HEK293 (cell line): ENCODE results near the gene LAMC3.
A peak's percentile ranks its signal among the peaks of the same experiment; 100 is the strongest.
"Not testable (repeated sequence)": the region's sequence is repeated elsewhere in the genome, so short reads cannot be mapped to it uniquely, and the experiment has no call there.

ENCODE experiments used
- CTCF ChIA-PET: fragments of 350-600 bp; formaldehyde crosslinking; extraction: SDS; loops from one replicate; lab custom pipeline; 2021; ENCODE audit warnings: antibody characterized with exemption; lab: Yijun Ruan, JAX
- POLR2A ChIA-PET: fragments of 300-600 bp; formaldehyde crosslinking; extraction: SDS; loops from one replicate; lab custom pipeline; 2020; ENCODE audit warnings: antibody characterized with exemption, inconsistent platforms; lab: Yijun Ruan, JAX
- H3K27ac ChIP-seq: fragments of 200-500 bp; sonication (Bioruptor generic); 2 replicates; pipeline ENCODE4 v1.5.1; 2014; ENCODE audit warnings: low read depth, low read length, control low read depth, inconsistent platforms; ENCODE audit errors: extremely low read depth
- H3K36me3 ChIP-seq, 2 experiments: fragments of 200-500 bp in 1 of 2; sonication (Bioruptor generic) in 1 of 2; 1 replicate in 1 of 2; 2 replicates in 1 of 2; pipeline ENCODE4 v1.5.1; 2014 to 2017; ENCODE audit warnings: inconsistent platforms in 2 of 2, low read length in 2 of 2; ENCODE audit not compliant: control insufficient read depth in 2 of 2, insufficient read depth in 1 of 2
- H3K4me1 ChIP-seq: fragments of 200-500 bp; sonication (Bioruptor generic); 2 replicates; pipeline ENCODE4 v1.5.1; 2014; ENCODE audit warnings: mild to moderate bottlenecking, low read length, inconsistent platforms; ENCODE audit not compliant: control insufficient read depth, insufficient read depth
- H3K4me3 ChIP-seq: 2 replicates; pipeline ENCODE4 v1.5.1; 2011; ENCODE audit warnings: low read depth, mild to moderate bottlenecking, control low read depth, low read length, moderate library complexity
- H3K9me3 ChIP-seq: fragments of 200-500 bp; sonication (Bioruptor generic); 2 replicates; pipeline ENCODE4 v1.5.1; 2014; ENCODE audit warnings: low read depth, low read length, inconsistent platforms; ENCODE audit not compliant: control insufficient read depth, insufficient read depth
- GFI1B ChIP-seq: fragments of 450-650 bp; formaldehyde crosslinking; IDR thresholded peaks from 2 replicates; pipeline ENCODE4 v1.5.1; 2016; ENCODE audit warnings: missing biosample characterization, missing genetic modification characterization
- KLF7 ChIP-seq: fragments of 450-650 bp; formaldehyde crosslinking; IDR thresholded peaks from 2 replicates; pipeline ENCODE4 v1.5.1; 2016; ENCODE audit warnings: missing biosample characterization, missing genetic modification characterization, borderline replicate concordance
- KLF9 ChIP-seq: fragments of 450-650 bp; formaldehyde crosslinking; IDR thresholded peaks from 2 replicates; pipeline ENCODE4 v1.5.1; 2016; ENCODE audit warnings: missing biosample characterization, missing genetic modification characterization, low read depth
- PATZ1 ChIP-seq: fragments of 450-650 bp; formaldehyde crosslinking; IDR thresholded peaks from 2 replicates; pipeline ENCODE4 v1.5.1; 2016; ENCODE audit warnings: missing biosample characterization, missing genetic modification characterization
- ZFHX2 ChIP-seq: fragments of 450-650 bp; formaldehyde crosslinking; conservative IDR thresholded peaks from 2 replicates; pipeline ENCODE4 v1.5.1; 2016; ENCODE audit warnings: missing biosample characterization, missing genetic modification characterization
- ZNF121 ChIP-seq: fragments of 450-650 bp; formaldehyde crosslinking; IDR thresholded peaks from 2 replicates; pipeline ENCODE4 v1.5.1; 2016; ENCODE audit warnings: missing biosample characterization, missing genetic modification characterization
- ZNF140 ChIP-seq: fragments of 450-650 bp; formaldehyde crosslinking; IDR thresholded peaks from 2 replicates; pipeline ENCODE4 v1.5.1; 2016; ENCODE audit warnings: missing biosample characterization, missing genetic modification characterization
- ZNF148 ChIP-seq: fragments of 450-650 bp; formaldehyde crosslinking; IDR thresholded peaks from 2 replicates; pipeline ENCODE4 v1.5.0; 2017; ENCODE audit warnings: missing biosample characterization, missing genetic modification characterization, borderline replicate concordance
- ZNF19 ChIP-seq: fragments of 450-650 bp; formaldehyde crosslinking; IDR thresholded peaks from 2 replicates; pipeline ENCODE4; 2016; ENCODE audit warnings: missing biosample characterization, missing genetic modification characterization, low read depth
- ZNF221 ChIP-seq: fragments of 450-650 bp; formaldehyde crosslinking; IDR thresholded peaks from 2 replicates; pipeline ENCODE4 v1.5.1; 2017; ENCODE audit warnings: missing biosample characterization, missing genetic modification characterization, borderline replicate concordance
- ZNF223 ChIP-seq: fragments of 450-650 bp; formaldehyde crosslinking; IDR thresholded peaks from 2 replicates; pipeline ENCODE4 v1.5.1; 2016; ENCODE audit warnings: missing biosample characterization, missing genetic modification characterization
- ZNF391 ChIP-seq: fragments of 450-650 bp; formaldehyde crosslinking; IDR thresholded peaks from 2 replicates; pipeline ENCODE4 v1.5.1; 2016; ENCODE audit warnings: low read depth, missing biosample characterization, missing genetic modification characterization, borderline replicate concordance
- ZNF645 ChIP-seq: fragments of 450-650 bp; formaldehyde crosslinking; IDR thresholded peaks from 2 replicates; pipeline ENCODE4; 2016; ENCODE audit warnings: missing biosample characterization, missing genetic modification characterization
- ZNF701 ChIP-seq: fragments of 450-650 bp; formaldehyde crosslinking; IDR thresholded peaks from 2 replicates; pipeline ENCODE4 v1.5.1; 2016; ENCODE audit warnings: missing biosample characterization, missing genetic modification characterization
- ZSCAN5A ChIP-seq: fragments of 450-650 bp; formaldehyde crosslinking; IDR thresholded peaks from 2 replicates; pipeline ENCODE4 v1.5.1; 2016; ENCODE audit warnings: missing biosample characterization, missing genetic modification characterization

The LAMC3 gene

GRCh38 chr9:131099102-131099606 is 90.2 kb downstream of the LAMC3 start (continued):
- no peak for TF ChIP-seq ZNF148 (tag by site-specific recombination)
- no peak for TF ChIP-seq ZSCAN5A

GRCh38 chr9:131099845-131100244 is 90.9 kb downstream of the LAMC3 start:
- ChIA-PET CTCF (interaction anchor here (0.6 to 3.3 kb wide), 8 partner anchors 9 to 384 kb away, joined by 3 to 12 read pairs (median 3); no protein-coding TSS in a partner anchor), POLR2A (interaction anchor here (1.3 to 5.4 kb wide), 2 partner anchors 13 to 25 kb away, joined by 11 to 61 read pairs; partner anchors contain the start of gene NUP214)
- H3K9me3 ChIP-seq, H3K27ac ChIP-seq, H3K4me1 ChIP-seq, H3K4me3 ChIP-seq, H3K36me3 ChIP-seq: not testable (repeated sequence)
- TF ChIP-seq ZNF121 (tag by site-specific recombination): peak; percentile 57; the same call in 1 of the 2 replicates

- POLR2A ChIA-PET: interaction anchor here (1.3 to 5.4 kb wide), 2 partner anchors 13 to 24 kb away, joined by 11 to 61 read pairs; partner anchors contain the start of gene NUP214
Measured at GRCh38 chr9:131100445-131100844, 91.5 kb downstream of the LAMC3 start.

GRCh38 chr9:131101207-131101964 is 92.4 kb downstream of the LAMC3 start:
- Histone ChIP-seq H3K27ac (no peak overlapping the region), H3K36me3 (no peaks in the 10 kb centered on the region), H3K4me3 (no peak overlapping the region), H3K4me1 (no peaks in the 10 kb centered on the region), H3K9me3 (no peaks in the 10 kb centered on the region)
- no peak for TF ChIP-seq ZNF223 (tag by site-specific recombination)
- TF ChIP-seq ZNF221: no peak
- no peak for TF ChIP-seq ZNF701 (tag by site-specific recombination)
- TF ChIP-seq PATZ1 (tag by site-specific recombination): no peak
- no peak for TF ChIP-seq ZNF19 (tag by site-specific recombination)
- peak; percentile 70; the same call in 1 of the 2 replicates for TF ChIP-seq ZNF121 (tag by site-specific recombination)
- ChIA-PET POLR2A (no interaction called here), CTCF (interaction anchor here (0.7 to 1.0 kb wide), 3 partner anchors 19 to 1550 kb away, joined by 3 to 5 read pairs (median 3); no protein-coding TSS in a partner anchor)

More at GRCh38 chr9:131100445-131100844, 91.5 kb downstream of the LAMC3 start:
- Histone ChIP-seq H3K9me3 (no peaks in the 10 kb centered on the region), H3K27ac (no peak overlapping the region), H3K36me3 (no peaks in the 10 kb centered on the region), H3K4me1 (no peaks in the 10 kb centered on the region), H3K4me3 (no peak overlapping the region)
- CTCF ChIA-PET: interaction anchor here (0.7 to 3.3 kb wide), 4 partner anchors 9 to 236 kb away, joined by 3 to 12 read pairs (median 4); no protein-coding TSS in a partner anchor
- TF ChIP-seq ZNF391 (tag by site-specific recombination) (no peak), GFI1B (tag by site-specific recombination) (no peak), ZNF645 (tag by site-specific recombination) (no peak), KLF9 (no peak), KLF7 (tag by site-specific recombination) (no peak), ZFHX2 (peak; percentile 36), ZNF140 (tag by site-specific recombination) (no peak)
